Measurements from ENCODE around the gene CRYBG3.
"Not testable (repeated sequence)": the region's sequence is repeated elsewhere in the genome, so short reads cannot be mapped to it uniquely, and the experiment has no call there.

CRYBG3 gene

DNA sequence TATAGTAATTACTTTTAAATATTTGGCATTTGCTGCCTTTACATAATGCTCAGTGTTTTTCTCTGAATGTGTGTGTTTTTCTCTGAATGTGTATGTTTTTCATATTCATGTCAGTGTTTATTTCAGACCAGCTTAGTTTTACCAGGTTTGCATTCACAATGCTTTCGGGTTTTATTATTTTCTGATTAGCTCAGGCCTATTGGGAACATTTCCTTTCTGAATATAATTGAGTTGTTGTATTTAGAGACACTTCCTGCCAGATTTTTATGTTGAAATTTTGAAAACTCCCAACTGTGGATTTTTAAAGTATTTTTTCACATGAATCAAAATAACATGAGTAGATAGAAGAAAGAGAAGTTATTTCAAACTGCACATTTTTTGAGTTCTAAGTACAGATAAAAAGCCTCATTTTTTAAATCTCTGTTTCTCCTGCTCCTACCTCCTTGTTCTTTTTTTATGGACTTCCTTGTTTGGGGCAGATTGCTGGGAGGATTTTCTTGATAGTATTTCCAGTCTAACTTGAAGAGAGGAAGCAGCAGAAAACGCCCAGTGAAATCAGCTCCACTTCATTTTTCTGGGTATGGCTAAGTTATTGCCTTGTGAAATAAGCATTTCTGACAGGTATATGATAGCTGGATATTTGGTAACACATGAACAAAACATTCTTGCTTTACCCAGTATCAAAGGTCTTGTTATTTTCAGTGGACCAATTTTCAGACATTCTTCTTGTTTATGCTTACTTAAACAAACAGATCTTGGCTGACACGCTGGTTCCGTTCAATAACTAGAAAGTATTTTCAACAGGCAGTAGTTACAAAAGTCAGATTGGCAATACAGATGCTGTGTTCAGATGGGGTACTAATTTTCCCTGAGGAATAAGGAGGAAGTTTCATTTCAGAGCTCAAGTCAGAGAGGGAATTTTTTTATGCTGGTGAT, 79.8 kb downstream of the CRYBG3 start:
- DNase-seq = no peak

DNA sequence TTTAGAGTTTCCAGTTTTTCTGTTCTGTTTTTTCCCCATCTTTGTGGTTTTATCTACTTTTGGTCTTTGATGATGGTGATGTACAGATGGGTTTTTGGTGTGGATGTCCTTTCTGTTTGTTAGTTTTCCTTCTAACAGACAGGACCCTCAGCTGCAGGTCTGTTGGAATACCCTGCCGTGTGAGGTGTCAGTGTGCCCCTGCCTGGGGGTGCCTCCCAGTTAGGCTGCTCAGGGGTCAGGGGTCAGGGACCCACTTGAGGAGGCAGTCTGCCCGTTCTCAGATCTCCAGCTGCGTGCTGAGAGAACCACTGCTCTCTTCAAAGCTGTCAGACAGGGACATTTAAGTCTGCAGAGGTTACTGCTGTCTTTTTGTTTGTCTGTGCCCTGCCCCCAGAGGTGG, 88.0 kb downstream of the CRYBG3 start:
- DNase-seq = not testable (repeated sequence)

DNA sequence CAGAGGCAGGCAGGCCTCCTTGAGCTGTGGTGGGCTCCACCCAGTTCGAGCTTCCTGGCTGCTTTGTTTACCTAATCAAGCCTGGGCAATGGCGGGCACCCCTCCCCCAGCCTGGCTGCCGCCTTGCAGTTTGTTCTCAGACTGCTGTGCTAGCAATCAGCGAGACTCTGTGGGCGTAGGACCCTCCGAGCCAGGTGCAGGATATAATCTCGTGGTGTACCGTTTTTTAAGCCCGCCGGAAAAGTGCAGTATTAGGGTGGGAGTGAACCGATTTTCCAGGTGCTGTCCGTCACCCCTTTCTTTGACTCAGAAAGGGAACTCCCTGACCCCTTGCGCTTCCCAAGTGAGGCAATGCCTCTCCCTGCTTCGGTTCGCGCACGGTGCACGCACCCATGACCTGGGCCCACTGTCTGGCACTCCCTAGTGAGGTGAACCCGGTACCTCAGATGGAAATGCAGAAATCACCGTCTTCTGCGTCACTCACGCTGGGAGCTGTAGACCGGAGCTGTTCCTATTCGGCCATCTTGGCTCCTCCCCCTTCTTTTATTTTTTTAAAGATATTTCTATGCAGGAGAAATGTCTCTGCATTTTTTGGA, 88.5 kb downstream of the CRYBG3 start:
- peak; percentile 62 for DNase-seq

DNA sequence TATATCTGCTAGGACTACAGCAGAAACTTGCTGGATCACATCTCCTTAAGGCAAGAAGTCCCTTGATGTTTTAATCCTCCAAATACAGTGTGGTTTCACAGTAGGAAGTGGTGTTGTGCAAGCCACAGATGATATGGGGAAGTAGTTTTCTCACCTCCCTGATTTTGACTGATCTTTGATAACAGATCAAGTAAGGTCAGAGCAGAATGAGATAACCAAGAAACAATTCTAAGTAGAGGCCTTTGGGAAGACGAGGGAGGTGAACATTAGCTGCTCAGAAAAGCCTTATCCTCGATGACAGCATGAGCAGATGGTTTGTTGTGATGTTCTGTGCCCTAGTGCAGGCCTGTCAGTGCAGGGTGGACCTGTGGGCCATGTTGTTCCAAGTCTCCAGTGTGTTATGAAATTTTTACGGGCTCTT, 89.1 kb downstream of the CRYBG3 start:
- DNase-seq = no peak

DNA sequence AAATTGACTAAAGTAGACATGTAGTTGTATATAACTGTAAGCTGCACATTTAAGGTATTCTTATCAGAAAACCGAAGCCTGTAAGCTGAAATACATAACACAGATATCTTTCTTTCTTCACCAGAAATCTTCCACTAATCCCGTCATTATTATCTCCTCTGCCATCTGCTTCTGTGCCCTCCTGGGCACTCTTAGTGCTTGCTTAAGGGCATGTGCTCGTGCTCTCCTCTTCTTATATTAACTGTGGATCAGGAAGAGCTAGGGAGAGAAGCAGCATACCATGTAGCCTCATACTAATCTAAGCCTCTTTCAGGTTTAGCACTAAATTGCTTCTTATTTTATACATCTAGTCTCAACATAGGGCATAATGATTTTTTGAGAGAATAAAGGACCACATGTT, 89.6 kb downstream of the CRYBG3 start:
- no peak for DNase-seq

DNA sequence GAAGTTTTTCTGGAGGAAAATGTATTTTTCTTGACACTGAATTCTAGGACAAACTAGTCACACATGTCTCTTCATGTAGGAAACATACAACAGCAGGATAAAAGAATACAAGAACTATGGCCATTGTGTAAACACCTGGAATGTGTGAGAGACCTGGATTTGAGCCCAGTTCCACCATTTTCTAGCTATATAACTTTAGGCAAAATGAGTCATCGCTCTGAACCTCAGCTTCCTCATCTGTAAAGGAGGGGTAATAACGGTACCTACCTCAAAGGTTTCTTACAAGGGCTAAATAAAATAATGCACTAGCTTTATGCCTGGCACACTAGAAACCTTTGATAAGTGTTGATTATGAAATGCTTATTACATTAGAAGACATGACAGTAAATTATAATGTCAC, 92.6 kb downstream of the CRYBG3 start:
- no peak for DNase-seq

DNA sequence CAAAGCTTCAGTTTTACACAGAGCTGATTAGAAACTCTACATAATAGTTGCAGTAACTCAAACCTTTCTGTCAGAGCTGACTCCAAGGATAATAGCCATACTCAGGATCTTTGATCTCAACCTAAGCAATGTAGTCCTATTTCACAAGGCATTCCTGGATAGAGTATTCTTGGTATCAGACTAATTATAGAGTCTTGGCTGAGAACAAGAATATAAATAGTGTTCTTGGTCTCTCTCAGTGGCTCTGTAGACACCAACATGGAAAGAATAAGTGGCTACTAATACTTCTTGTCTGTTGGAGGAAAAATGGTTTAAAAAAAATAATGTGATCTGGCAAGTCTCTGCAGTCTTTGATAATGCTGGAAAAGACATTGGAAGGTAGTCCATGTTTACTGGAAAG, 94.8 kb downstream of the CRYBG3 start:
- DNase-seq = no peak

DNA sequence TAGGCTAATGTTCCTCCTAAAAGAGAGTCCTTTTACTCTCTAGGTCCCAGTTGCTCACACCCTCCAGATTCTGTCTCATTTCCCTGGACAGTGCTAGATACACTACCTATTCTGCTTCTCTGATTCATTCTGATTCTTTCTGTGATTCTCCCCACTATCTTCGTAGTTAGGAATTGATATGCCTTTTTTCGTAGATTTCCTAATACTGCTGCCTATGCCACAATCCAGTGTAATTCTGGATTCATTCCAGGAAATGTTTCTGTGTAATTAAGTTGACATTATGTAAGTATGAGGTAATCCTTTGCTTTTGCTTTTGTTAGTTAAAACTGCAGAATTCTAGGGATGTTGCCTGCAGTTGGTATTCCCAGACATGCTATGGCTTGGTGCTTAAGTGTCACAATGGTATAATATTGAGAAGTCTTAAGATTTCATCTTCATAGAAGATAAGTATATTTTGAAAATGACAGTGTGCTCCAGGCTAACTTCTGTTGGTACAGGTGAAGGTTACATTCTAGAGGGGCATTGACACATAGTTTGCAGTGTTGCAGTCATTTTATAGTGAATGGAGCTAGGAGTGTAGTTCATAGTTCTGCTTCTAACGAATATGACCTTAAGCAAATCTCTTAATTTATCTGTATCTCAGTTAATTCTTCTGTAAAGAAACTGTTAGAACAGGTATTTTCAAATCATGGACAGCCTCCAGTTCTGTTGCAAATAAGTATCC, 96.2 kb downstream of the CRYBG3 start:
- DNase-seq = no peak

DNA sequence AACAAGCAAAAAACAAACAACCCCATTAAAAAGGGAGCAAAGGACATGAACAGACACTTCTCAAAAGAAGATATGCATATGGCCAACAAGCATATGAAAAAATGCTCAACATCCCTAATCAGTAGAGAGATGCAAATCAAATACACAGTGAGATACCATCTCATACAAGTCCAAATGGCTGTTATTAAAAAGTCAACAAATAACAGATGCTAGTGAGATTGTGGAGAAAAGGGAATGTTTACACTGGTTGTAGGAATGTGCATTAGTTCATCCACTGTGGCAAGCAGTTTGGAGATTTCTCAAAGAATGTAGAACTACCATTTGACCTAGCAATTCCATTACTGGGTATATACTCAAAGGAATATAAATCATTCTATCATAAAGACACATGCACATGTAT, 105.9 kb downstream of the CRYBG3 start:
- no peak for DNase-seq

DNA sequence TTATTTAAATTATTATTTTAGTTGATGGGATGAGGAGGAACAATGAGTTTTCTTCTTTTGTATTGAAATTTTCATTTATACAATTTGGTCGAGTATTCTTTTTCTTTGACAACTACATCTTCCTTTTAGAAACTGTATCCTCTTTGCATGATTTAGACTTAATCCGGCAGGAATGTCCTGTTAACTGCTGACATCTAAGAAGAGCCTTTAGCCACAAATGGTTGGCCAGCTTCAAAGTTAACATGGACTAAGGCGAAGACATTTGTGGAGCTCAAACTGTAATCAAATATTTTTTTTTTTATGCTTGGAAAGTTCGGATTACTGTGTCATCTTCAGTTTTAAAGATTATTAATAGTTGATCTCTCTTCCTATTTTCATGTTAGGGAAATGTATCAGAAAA, 107.2 kb downstream of the CRYBG3 start:
- DNase-seq = no peak

DNA sequence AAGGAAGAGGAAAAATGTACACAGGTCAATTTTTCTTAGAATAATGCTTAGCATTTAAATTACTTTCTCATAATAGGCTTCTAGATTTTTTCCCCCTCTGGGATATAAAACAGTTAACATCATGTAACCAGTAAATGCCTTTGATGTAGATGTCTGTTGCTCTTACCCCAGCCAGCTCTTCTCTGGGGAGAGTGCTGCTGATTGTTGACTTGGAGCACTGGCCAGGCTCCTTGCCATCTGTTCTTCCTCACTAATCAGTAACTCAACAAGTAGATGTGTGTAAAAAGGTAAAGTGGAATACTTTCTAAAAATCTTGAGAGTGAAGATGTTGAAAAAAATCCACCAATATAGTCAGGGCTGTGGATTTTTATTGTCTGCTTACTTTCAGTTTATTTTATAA, 108.2 kb downstream of the CRYBG3 start:
- DNase-seq = no peak

DNA sequence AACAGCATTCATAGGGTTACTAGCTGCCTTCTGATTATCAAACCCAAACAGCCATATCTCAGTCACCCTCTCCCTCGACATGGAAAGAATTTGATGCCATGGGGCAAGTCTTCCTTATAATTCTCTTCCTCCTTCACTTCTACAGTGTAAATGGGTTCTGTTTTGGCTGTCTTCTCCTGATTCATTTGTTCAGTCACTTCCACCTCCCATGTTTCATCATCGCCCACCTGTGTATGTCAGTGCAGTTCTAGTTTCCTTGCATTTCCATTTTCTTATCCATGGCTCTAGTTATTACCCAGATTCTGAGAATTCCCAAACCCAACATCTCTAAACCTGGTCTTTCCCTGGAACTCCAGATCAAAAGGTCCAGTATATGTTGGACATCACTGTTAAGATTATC, 109.4 kb downstream of the CRYBG3 start:
- no peak for DNase-seq

DNA sequence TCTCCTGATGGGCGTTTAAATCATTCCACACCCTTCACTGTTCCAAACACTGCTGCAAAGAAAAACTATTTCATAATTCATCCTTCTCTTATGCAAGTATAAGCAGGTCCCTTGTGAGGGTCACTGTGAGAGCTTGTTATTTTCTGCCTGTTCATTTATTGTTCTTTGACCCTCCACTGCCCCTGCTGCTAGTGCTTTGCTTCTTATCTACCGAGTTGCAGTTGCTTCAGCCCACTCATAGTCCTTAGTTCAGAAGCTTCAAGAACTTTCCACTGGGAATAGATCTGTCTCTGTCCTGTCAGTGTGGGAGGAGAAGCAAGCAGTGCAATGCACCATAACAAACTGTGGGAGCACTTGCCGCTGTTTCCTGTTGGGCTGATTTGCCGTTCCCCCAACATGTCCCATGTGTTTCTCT, 110.6 kb downstream of the CRYBG3 start:
- DNase-seq = no peak

DNA sequence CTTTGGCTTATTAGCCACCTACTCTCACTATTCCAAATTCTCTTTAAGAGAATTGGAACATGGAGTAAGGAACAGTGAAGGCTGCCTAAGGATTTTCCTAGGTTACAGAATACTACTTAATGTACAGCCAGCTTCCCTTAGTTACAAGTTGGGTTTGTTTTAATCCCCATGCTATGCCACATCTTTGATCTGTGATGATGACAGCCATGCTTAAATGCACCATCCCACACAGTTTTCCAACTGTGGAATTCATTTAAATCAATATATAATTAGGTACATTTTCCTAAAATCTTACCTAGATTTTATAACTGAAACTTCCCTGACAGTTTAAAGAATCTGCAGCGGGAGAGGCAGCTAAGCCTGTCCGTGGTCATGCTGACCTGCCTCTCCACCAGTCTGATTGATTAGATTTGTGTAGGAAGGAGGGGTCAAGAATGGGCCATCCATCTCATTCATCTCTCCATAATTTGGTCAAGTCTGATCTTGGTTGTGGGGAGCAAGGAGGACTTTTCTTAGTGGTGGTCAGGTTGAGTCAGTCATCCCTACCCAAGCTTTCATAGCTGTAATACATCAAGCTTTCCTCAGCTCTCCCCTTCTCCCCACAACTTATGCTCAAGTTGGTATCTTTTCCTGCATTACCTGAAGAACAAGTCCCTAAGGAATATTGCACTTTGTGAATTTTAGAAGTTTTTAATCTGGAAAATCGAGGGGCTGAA, 113.3 kb downstream of the CRYBG3 start:
- DNase-seq = no peak

DNA sequence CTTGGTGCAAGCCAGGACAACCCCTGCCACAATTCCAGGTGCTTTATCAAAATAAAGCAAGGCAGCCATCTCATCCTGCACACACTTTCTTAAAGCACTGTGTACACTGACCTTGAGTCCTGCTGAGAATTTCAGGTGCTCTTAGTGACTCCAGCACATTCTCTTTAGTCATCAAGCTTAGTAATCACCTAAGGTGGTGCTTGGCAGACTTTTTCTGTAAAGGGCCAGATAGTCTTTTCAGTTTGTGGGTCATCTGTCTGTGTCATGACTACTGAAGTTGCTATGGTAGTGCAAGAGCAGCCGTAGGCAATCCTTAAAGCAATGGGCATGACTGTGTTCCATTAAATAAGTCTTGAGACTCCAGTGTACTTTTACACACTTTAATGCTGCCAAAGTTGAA, 114.0 kb downstream of the CRYBG3 start:
- DNase-seq = no peak

DNA sequence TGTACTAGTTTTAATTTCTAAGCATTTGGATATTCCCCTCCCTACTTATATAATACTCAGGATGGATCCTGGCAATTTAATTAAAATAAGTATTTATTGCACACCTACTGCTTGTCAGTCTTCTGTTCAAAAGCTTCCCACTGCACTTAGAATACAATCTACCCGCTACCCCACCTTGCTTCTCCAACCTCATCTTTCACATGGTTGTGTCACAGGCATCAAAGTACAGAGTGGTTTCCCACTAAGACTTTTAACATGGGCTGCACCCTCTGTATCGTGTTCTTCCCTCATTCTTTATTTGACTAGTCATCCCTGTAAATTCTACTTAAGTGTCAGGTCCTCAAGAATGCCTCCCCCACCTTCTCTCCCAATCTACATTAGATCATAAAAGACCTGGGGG, 115.4 kb downstream of the CRYBG3 start:
- no peak for DNase-seq

DNA sequence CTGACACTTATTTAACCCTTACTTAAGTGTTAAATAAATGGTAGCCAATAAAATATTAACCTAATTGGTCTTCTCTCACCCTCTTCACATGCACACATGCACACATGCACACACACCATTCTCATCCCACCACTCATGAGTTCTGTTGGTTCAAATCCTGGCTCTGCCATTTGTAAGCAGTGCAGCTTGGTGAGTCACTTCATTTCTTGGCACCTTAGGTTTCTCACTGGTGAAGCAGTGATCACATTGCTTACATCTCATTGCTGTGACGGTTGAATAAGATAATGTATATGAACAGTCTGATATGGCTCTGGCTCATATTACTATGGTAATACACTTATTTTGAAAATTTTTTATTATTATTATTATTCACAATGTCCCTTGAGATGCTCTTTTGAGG, 116.6 kb downstream of the CRYBG3 start:
- no peak for DNase-seq

DNA sequence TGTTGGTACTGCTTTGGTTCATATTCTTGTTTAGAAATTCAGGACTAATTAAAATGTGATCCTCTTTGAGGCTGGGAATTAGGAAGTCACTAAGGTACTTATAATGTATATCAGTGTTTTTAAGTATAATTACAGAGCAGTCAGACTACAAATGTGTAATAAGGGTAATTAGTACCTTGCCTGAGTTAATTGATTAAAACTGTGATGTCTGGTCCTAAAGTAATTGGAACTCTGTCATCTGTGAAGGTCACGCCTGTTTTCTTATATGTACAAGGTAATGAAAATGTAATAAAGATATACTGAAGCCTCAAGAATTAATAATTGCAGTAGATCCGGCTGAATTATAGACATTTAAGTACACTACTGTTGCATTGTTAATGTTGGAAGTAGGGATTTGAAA, 117.6 kb downstream of the CRYBG3 start:
- no peak for DNase-seq

DNA sequence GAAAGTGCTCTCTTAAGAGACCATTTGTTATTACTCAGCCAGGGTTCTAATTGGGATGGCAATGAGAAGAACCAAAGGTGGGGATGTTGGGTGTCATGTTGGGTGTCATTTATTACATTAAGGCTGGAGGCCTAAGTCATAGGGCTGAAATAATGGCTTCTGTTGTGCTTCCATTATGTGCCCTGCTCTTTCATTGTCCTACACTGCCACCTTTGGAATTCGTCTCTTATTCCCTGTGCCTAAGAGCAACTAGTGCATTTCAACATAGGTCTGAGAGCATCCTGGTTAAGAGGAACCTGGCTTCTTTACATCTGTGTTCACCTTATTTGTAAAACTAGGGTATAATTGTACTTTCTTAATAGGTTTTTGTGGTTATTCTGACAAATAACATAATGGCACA, 118.2 kb downstream of the CRYBG3 start:
- no peak for DNase-seq

DNA sequence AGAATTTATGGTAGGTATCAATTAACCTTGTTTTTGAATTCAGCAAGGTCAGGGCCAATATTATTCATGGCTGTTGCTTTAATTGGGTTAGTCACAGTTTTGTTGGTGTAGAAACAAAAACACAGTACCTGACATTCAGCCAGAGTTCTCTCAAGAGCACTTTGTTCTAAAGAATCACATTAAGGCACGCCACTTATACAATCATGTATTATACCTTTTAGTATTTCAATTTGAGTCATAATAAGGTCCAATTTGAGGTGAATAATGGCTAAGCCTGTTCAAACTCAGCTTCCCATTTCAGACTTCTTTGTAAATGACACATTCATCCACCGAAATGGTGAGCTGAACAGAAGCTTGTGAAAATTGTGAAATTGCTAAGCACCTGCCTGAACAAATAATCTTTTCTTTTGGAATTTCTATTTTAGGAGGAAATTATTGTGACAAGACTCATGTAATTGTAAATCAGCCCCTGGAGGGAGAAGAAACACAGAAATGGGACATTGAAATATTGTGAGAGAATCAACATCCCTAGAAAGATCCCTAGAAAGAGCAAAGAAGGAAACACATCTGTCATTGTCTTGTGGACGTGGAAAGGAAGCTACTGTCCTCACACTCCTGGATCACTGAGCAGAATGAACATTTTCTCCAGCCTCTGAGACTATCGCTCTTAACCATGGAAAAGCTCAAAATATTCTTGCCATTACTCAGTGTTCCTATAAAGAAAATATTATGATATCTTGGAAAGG, 121.2 kb downstream of the CRYBG3 start:
- DNase-seq = no peak

DNA sequence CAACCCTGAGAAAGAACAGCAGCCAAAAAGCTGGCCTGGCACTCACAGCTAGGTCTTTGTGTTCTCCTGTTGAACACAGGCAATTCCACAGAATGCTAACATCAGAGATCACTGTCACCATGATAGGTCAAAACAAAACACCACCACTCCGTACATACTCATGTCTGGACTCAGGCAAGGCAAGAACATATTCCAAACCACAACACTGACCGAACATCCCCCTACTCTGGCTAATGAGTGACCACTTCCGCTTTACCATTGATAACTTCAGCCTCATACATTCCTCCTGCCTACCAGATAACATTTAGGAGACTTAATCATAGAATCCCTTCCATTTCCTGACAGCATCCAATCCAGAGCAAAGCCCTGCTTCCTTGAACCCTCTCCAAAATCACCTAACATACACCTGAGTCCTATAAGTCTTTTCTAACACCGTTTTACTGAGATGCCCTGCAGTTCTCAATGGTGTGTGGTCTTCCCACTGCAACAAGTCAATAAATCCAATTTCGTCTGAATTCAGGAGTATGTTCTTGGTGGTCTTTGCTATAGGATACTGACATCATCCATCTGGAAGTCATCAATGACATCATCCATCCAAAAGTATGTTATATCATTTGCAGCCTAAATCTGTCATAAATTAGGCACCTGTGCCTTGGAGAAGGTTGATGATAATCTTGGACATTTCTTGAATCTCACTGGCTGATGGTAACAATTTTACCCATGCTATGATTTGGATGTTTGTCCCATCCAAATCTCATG, 126.7 kb downstream of the CRYBG3 start:
- no peak for DNase-seq

DNA sequence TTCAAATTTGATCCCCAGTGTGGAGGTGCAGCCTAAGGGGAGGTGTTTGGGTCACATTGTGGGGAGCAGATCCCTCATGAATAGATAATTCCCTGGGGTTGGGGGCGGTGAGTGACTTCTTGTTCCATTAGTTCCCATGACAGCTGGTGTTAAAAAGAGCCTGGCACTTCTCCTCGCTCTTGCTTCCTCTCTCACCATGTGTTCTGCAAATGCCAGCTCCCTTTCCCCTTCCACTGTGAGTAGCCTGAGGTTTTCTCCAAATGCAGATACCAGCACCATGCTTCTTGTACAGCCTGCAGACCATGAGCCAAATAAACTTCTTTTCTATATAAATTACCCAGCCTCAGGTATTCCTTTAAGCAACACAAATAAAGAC, 127.3 kb downstream of the CRYBG3 start:
- DNase-seq = no peak
